ENCODE data around the gene CCDC85C.

GRCh38 chr14:99479160-99479905 is 124.7 kb downstream of the CCDC85C start:
- TF ChIP-seq, protein P1, sequence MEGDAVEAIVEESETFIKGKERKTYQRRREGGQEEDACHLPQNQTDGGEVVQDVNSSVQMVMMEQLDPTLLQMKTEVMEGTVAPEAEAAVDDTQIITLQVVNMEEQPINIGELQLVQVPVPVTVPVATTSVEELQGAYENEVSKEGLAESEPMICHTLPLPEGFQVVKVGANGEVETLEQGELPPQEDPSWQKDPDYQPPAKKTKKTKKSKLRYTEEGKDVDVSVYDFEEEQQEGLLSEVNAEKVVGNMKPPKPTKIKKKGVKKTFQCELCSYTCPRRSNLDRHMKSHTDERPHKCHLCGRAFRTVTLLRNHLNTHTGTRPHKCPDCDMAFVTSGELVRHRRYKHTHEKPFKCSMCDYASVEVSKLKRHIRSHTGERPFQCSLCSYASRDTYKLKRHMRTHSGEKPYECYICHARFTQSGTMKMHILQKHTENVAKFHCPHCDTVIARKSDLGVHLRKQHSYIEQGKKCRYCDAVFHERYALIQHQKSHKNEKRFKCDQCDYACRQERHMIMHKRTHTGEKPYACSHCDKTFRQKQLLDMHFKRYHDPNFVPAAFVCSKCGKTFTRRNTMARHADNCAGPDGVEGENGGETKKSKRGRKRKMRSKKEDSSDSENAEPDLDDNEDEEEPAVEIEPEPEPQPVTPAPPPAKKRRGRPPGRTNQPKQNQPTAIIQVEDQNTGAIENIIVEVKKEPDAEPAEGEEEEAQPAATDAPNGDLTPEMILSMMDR (IDR thresholded peaks at IDR 0.05) = no peak
- no peak for TF ChIP-seq ZFX (IDR thresholded peaks at IDR 0.05; ENCODE audit: borderline replicate concordance)
